DND-41 (cell line): ENCODE results near the gene ARPC2.

Experiments
- ATAC-seq: fragments of 200-7000 bp; cut with Tn5 transposase; 3 replicates; pipeline ENCODE4 v1.9.1; 2021; ENCODE audit warnings: low read depth; ENCODE audit not compliant: insufficient read depth
- DNase-seq: peaks from one replicate; pipeline ENCODE4 v3.0.0-alpha.2; 2020
- H2AFZ ChIP-seq: 2 replicates; pipeline ENCODE4 v1.6.0; 2012; ENCODE audit warnings: low read depth, low read length
- H3K27ac ChIP-seq: 2 replicates; pipeline ENCODE4 v1.5.1; 2012; ENCODE audit warnings: low read length, inconsistent platforms
- H3K27me3 ChIP-seq: fragments of 200-600 bp; sonication (generic); 2 replicates; pipeline ENCODE4 v1.6.0; 2012; ENCODE audit warnings: low read length, mild to moderate bottlenecking, inconsistent platforms; ENCODE audit not compliant: insufficient read depth, poor library complexity
- H3K36me3 ChIP-seq: 2 replicates; pipeline ENCODE4 v1.5.1; 2012; ENCODE audit warnings: low read length, inconsistent platforms; ENCODE audit not compliant: insufficient read depth
- H3K4me1 ChIP-seq: 2 replicates; pipeline ENCODE4 v1.5.1; 2012; ENCODE audit warnings: mild to moderate bottlenecking, low read length; ENCODE audit not compliant: insufficient read depth
- H3K4me2 ChIP-seq: 2 replicates; pipeline ENCODE4 v1.6.0; 2012; ENCODE audit warnings: mild to moderate bottlenecking, moderate library complexity, low read length, inconsistent platforms; ENCODE audit not compliant: insufficient read depth
- H3K4me3 ChIP-seq, 2 experiments: fragments of 200-600 bp in 1 of 2; shearing (Covaris generic) in 1 of 2; 2 replicates each; pipeline ENCODE4 v1.5.1; 2012 to 2016; ENCODE audit warnings: inconsistent platforms in 2 of 2, low read length in 2 of 2, mild to moderate bottlenecking in 2 of 2, low read depth in 1 of 2, moderate library complexity in 1 of 2
- H3K79me2 ChIP-seq: 2 replicates; pipeline ENCODE4 v1.6.0; 2012; ENCODE audit warnings: low read length, inconsistent platforms; ENCODE audit not compliant: insufficient read depth
- H3K9ac ChIP-seq: 2 replicates; pipeline ENCODE4 v1.6.0; 2012; ENCODE audit warnings: low read depth, mild to moderate bottlenecking, inconsistent platforms, low read length, moderate library complexity
- H3K9me3 ChIP-seq: 2 replicates; pipeline ENCODE4 v1.5.1; 2012; ENCODE audit warnings: low read length, moderate library complexity, mild to moderate bottlenecking, inconsistent platforms; ENCODE audit not compliant: insufficient read depth, severe bottlenecking
- H4K20me1 ChIP-seq: 2 replicates; pipeline ENCODE4 v1.6.0; 2012; ENCODE audit warnings: low read length; ENCODE audit not compliant: insufficient read depth
- EZH2 ChIP-seq: IDR thresholded peaks from 3 replicates; pipeline ENCODE4 v1.6.1; 2012; ENCODE audit warnings: borderline replicate concordance, low read depth, mild to moderate bottlenecking, moderate library complexity, low read length, inconsistent platforms; ENCODE audit not compliant: severe bottlenecking
- TF ChIP-seq, protein P1 (sequence below): IDR thresholded peaks from 2 replicates; pipeline ENCODE4 v1.5.1; 2012; ENCODE audit warnings: borderline replicate concordance, low read length, moderate library complexity, mild to moderate bottlenecking; ENCODE audit not compliant: poor library complexity, severe bottlenecking; ENCODE audit errors: extremely low read depth

The ARPC2 gene

GRCh38 chr2:218245214-218245613 lies 28.2 kb downstream of the ARPC2 start:
- TF ChIP-seq, protein P1, sequence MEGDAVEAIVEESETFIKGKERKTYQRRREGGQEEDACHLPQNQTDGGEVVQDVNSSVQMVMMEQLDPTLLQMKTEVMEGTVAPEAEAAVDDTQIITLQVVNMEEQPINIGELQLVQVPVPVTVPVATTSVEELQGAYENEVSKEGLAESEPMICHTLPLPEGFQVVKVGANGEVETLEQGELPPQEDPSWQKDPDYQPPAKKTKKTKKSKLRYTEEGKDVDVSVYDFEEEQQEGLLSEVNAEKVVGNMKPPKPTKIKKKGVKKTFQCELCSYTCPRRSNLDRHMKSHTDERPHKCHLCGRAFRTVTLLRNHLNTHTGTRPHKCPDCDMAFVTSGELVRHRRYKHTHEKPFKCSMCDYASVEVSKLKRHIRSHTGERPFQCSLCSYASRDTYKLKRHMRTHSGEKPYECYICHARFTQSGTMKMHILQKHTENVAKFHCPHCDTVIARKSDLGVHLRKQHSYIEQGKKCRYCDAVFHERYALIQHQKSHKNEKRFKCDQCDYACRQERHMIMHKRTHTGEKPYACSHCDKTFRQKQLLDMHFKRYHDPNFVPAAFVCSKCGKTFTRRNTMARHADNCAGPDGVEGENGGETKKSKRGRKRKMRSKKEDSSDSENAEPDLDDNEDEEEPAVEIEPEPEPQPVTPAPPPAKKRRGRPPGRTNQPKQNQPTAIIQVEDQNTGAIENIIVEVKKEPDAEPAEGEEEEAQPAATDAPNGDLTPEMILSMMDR: no peak
- no peak for TF ChIP-seq EZH2
- H2AFZ ChIP-seq: no peak overlapping the region
- ATAC-seq (no peak), DNase-seq (no peak)
- H3K4me2 ChIP-seq: no peak overlapping the region
- H3K27ac ChIP-seq: no peak overlapping the region
- H3K79me2 ChIP-seq: 0 out of 2 replicates have a peak, but pooled peaks cover 2% of the 10 kb centered on the region
- H3K4me3 ChIP-seq: no peak overlapping the region
- no peaks in the 10 kb centered on the region for H3K9me3 ChIP-seq
- no peaks in the 10 kb centered on the region for H4K20me1 ChIP-seq
- no peaks in the 10 kb centered on the region for H3K4me1 ChIP-seq
- H3K36me3 ChIP-seq: peaks cover 97% of the 10 kb centered on the region
- H3K27me3 ChIP-seq: no peaks in the 10 kb centered on the region
- H3K9ac ChIP-seq: no peak overlapping the region

DNA sequence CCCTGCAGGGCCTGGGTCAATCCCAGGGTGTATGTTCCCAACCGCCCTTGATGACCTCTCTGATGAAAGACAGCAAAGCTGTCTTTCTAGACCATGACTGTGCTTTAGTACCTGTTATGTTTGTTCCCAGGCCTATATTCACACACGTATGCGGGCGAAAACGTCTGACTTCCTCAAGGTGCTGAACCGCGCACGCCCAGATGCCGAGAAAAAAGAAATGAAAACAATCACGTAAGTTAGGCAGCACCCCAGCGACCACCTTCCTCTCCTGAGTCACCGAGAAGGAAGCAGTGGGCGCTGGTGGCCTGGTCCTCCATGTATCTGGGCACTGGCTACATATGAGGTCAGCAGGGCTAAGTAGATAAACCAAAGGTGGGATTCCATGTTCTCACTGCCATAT lies 32.7 kb downstream of the ARPC2 start:
- no peak for DNase-seq
- H3K9ac ChIP-seq: no peak overlapping the region
- no peak overlapping the region for H3K27ac ChIP-seq
- H2AFZ ChIP-seq: no peak overlapping the region
- H3K9me3 ChIP-seq: no peaks in the 10 kb centered on the region
- H3K4me3 ChIP-seq: no peak overlapping the region
- no peaks in the 10 kb centered on the region for H3K4me1 ChIP-seq
- H3K4me2 ChIP-seq: no peak overlapping the region
- ATAC-seq: no peak
- TF ChIP-seq, protein P1: no peak
- no peak for TF ChIP-seq EZH2
- no peaks in the 10 kb centered on the region for H4K20me1 ChIP-seq
- H3K36me3 ChIP-seq: peaks cover 97% of the 10 kb centered on the region
- no peaks in the 10 kb centered on the region for H3K27me3 ChIP-seq
- H3K79me2 ChIP-seq: no peaks in the 10 kb centered on the region

GRCh38 chr2:218252509-218253231 lies 35.7 kb downstream of the ARPC2 start:
- H3K4me1 ChIP-seq: no peaks in the 10 kb centered on the region
- H4K20me1 ChIP-seq: no peaks in the 10 kb centered on the region
- no peaks in the 10 kb centered on the region for H3K9me3 ChIP-seq
- H3K4me3 ChIP-seq: no peak overlapping the region
- DNase-seq: no peak
- no peak overlapping the region for H2AFZ ChIP-seq
- H3K4me2 ChIP-seq: no peak overlapping the region
- H3K27ac ChIP-seq: no peak overlapping the region
- TF ChIP-seq, protein P1: no peak
- TF ChIP-seq EZH2: no peak
- no peak for ATAC-seq
- H3K9ac ChIP-seq: no peak overlapping the region
- H3K27me3 ChIP-seq: no peaks in the 10 kb centered on the region
- H3K36me3 ChIP-seq: peaks cover 84% of the 10 kb centered on the region
- H3K79me2 ChIP-seq: no peaks in the 10 kb centered on the region
